ENCODE measurements around the gene DLGAP1.

Gene DLGAP1

GRCh38 chr18:3832025-3832638 lies 623.0 kb downstream of the DLGAP1 start:
- no peak for DNase-seq (ENCODE audit: low read depth in 2 of 3, low spot score in 2 of 3)

DNA sequence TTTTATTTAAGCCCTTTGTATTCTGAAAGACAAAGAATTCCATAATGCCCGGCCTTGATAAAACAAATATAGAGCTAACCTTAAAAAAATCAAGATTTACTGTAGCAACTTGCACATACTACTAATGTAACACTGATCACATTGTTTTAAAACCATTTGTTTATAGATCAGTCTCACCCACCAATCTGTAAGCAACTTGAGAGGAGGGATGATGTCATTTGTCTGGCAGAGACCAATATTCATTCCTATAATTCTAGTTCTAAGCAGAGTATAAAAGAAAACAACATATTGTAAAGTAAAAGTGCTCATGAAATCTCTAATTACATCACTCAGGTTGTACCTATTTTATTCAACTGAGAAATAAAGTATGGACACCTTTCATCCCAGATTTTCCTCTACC lies 624.5 kb downstream of the DLGAP1 start:
- no peak for DNase-seq (ENCODE audit: low read depth in 2 of 3, low spot score in 2 of 3)

DNA sequence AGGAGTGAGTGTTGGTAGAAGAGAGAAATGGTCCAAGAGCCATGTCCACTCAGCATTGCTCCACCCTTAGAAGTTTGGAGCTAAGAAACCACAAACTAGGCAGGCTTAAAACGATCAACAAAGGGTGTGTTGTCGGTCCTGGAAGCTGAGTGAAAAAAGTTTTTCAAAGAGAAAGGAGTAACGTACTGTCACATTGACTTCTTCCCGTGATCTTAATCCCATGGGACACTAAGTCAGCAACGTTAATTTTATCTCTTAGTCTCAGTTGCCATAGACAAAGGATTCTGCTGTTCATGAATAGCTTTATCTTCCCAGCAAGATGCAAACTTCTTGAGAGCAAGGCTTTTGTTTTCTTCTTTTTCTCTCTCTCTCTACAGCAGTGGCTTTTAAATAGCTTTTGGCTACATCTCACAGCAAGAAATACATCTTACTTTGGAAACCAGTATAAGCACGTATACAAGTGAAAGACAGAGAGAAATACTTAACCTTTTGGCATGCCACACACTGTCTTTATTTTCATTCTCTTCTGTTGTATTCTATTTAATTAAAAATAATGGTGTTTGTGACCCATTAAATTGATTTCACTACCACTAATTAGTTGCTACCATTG lies 627.8 kb downstream of the DLGAP1 start:
- DNase-seq (ENCODE audit: low read depth in 2 of 3, low spot score in 2 of 3), result no peak

DNA sequence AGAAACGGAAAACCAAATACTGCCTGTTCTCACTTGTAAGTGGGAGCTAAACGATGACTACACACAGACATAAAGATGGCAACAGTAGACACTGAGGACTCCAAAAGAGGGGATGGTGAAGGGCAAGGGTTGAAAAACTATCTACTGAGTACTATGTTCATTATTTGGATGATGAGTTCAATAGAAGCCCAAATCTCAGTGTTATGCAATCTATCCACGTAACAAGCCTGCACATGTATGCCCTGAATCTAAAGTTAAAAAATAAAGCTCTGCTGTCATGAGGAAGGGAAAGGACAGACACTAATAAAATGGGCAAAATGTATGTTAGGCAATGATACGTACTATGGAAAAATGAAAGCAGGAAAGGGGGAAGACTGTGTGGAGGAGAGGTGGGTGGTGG lies 629.1 kb downstream of the DLGAP1 start:
- DNase-seq (ENCODE audit: low read depth in 2 of 3, low spot score in 2 of 3), result no peak

DNA sequence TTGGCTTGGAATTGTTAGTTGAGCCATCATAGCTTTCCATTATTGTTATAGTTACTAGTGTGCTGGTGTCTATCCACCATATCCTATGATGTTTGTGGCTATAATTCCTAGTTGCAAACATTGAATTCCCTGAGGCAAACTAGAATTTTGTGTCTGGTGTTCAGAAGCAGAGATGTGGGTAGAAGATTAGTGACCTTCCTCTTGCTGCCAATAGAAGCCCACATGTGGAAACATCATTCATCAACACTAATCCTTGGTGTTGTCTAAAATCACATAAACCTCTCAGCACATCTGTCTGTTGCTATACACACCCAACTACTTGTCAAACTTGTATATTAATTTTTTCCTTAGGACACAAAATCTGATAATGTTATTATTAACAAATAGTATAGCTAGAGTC lies 631.0 kb downstream of the DLGAP1 start:
- no peak for DNase-seq (ENCODE audit: low read depth in 2 of 3, low spot score in 2 of 3)

DNA sequence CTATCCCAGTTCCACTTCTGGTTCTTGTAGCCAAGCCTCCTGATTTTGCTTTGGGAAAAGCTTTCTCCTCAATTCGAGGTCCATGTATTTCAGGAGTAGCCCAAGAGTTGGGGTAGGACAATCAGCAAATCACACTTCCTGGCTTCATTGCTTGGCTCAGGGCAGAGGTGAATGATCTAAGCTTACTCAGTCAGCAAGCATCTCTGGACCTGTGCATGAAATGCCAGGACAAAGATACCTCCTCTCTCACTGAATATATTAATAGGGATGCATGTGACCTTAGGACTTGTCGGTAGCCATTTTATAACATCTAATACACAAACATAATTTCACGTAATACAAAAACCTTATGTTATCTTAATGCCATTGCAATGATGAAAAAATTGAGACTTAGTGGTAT lies 632.0 kb downstream of the DLGAP1 start:
- no peak for DNase-seq (ENCODE audit: low read depth in 2 of 3, low spot score in 2 of 3)

GRCh38 chr18:3821524-3821923 lies 633.6 kb downstream of the DLGAP1 start:
- DNase-seq (ENCODE audit: low read depth in 2 of 3, low spot score in 2 of 3), result no peak

- DNase-seq (ENCODE audit: low read depth in 2 of 3, low spot score in 2 of 3), result no peak
Measured at GRCh38 chr18:3819961-3820360, 635.1 kb downstream of the DLGAP1 start.

- no peak for DNase-seq (ENCODE audit: low read depth in 2 of 3, low spot score in 2 of 3)
Measured at GRCh38 chr18:3816610-3817363, 638.3 kb downstream of the DLGAP1 start.

DNA sequence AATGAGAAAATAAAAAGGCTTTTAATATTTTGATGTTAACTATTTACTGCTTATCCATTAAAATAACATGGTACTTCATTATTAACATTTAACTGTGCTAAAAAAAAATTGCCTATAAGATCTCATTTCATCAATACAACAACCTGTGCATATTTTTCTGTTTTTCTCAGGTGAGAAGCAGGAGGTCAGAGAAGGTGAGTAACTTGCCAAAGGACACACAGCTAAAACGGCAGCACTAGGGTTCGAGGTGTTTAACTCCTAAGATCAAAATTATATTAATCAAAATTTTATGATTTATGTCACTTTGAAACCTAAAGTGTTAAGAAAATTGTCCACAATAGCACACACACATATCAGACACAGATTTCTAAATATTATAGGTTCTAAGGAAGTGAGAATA lies 639.1 kb downstream of the DLGAP1 start:
- DNase-seq (ENCODE audit: low read depth in 2 of 3, low spot score in 2 of 3), result no peak

GRCh38 chr18:3814816-3815215 lies 640.3 kb downstream of the DLGAP1 start:
- DNase-seq (ENCODE audit: low read depth in 2 of 3, low spot score in 2 of 3), result no peak

- DNase-seq (ENCODE audit: low read depth in 2 of 3, low spot score in 2 of 3), result no peak
Measured at GRCh38 chr18:3810296-3810695, 644.8 kb downstream of the DLGAP1 start.

- DNase-seq (ENCODE audit: low read depth in 2 of 3, low spot score in 2 of 3), result no peak
Measured at GRCh38 chr18:3808985-3809780, 645.9 kb downstream of the DLGAP1 start.

- DNase-seq (ENCODE audit: low read depth in 2 of 3, low spot score in 2 of 3), result no peak
Measured at GRCh38 chr18:3806656-3807055, 648.5 kb downstream of the DLGAP1 start.

- no peak for DNase-seq (ENCODE audit: low read depth in 2 of 3, low spot score in 2 of 3)
Measured at GRCh38 chr18:3804336-3804735, 650.8 kb downstream of the DLGAP1 start.

GRCh38 chr18:3803350-3803749 lies 651.8 kb downstream of the DLGAP1 start:
- DNase-seq (ENCODE audit: low read depth in 2 of 3, low spot score in 2 of 3), result no peak

DNA sequence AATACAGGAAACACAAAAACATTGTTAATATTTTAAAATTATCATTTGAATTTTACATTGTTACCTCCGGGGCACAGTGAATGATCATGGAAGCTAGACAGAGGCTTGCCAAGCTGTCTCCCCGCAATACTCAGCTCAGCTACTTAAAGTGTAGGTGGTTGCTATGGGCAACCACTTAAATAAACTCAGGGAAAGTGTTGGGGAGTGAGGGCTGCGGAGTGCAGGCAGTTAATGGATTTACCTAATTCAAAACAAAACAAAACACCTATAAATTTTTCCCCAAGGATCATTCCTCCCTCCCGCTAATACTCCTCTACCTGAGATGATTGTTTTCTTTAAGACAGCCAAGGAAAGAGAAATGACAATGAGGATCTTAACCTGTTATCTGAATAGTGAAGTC lies 655.6 kb downstream of the DLGAP1 start:
- DNase-seq (ENCODE audit: low read depth in 2 of 3, low spot score in 2 of 3), result no peak

GRCh38 chr18:3798032-3798431 lies 657.1 kb downstream of the DLGAP1 start:
- no peak for DNase-seq (ENCODE audit: low read depth in 2 of 3, low spot score in 2 of 3)

GRCh38 chr18:3796434-3796833 lies 658.7 kb downstream of the DLGAP1 start:
- no peak for DNase-seq (ENCODE audit: low read depth in 2 of 3, low spot score in 2 of 3)

- no peak for DNase-seq (ENCODE audit: low read depth in 2 of 3, low spot score in 2 of 3)
Measured at GRCh38 chr18:3794537-3795348, 660.4 kb downstream of the DLGAP1 start.

DNA sequence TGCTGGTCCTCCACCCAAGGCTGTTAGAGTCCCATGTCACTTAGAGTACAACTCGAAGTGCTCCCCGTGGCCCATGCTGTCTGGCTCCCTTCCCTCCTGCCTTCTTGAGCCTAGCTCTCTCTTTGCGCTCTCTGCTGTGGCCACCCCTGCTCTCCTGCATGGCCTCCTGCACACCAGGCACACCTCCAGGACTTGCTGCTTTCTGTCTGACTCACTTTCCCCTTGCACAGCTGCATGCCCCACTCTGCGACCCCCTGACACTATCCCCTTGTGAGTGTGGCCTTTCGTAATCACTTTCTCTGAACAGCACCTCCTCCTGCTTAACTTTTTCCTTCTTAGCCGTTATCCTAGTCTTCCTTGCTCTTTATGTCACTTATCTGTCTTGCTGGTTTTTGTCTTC lies 661.6 kb downstream of the DLGAP1 start:
- DNase-seq (ENCODE audit: low read depth in 2 of 3, low spot score in 2 of 3), result no peak
